T-helper 17 cell (primary cell): ENCODE measurements around the gene GALT. TPM values are rescaled to one million over a fixed set of nuclear protein-coding genes. Genes with fewer than 3 reads are reported as not detected.

ENCODE experiments used
- ATAC-seq: fragments of 150-1000 bp; cut with Tn5 transposase; 2 replicates; pipeline ENCODE4 v1.10.0; 2021; ENCODE audit warnings: mild to moderate bottlenecking, moderate library complexity
- DNase-seq, 3 donors: peaks; one replicate each; pipeline versions ENCODE4 v3.0.0 to v3.0.0-alpha.2; 2020 to 2021
- H3K9me3 ChIP-seq: one replicate; pipeline ENCODE4 v1.7.0; 2013; ENCODE audit warnings: low read length, mild to moderate bottlenecking; ENCODE audit not compliant: control insufficient read depth, poor library complexity, severe bottlenecking
- H3K27ac Mint-ChIP-seq: one replicate; pipeline ENCODE4 v1.8.0; 2022; ENCODE audit warnings: mild to moderate bottlenecking, moderate library complexity, mixed read lengths
- H3K27me3 Mint-ChIP-seq: one replicate; pipeline ENCODE4 v1.8.0; 2022; ENCODE audit warnings: mixed read lengths
- H3K36me3 Mint-ChIP-seq: one replicate; pipeline ENCODE4 v1.8.0; 2022; ENCODE audit warnings: low read depth, mixed read lengths
- H3K4me1 Mint-ChIP-seq: one replicate; pipeline ENCODE4 v1.8.0; 2022; ENCODE audit warnings: mild to moderate bottlenecking, mixed read lengths
- H3K4me3 Mint-ChIP-seq: one replicate; pipeline ENCODE4 v1.8.0; 2022; ENCODE audit warnings: mild to moderate bottlenecking, moderate library complexity, mixed read lengths
- total RNA-seq, 4 donors: library from RNA in 2 of 4; stranded (reverse) in 2 of 4; gene quantifications; one replicate each; pipeline ENCODE4 v1.2.3 and lab custom pipeline; 2022 to 2026

Gene GALT
- total RNA-seq, 2 donors from 2014 or later, result 155 to 208 TPM

DNA sequence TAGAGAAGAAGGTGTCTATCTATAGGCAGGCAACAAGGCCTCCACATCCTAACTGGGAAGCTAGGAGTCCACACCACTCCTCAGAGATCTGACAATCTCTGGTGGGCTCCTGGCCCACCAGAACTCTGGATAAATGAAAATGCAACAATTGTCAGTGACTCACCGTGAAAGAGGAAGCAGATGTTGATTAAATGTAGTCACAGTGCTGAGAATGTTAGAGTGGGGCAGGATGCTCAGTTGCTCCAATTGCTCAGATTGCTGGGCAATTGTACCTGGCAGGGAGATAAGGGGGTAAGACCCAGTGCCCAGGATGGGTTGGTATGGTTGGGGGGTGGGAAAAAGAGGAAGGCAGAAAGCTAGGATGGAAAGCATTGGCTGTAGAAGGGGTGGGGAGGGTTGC, 40.3 kb downstream of the GALT start:
- peaks cover 7% of the 10 kb centered on the region for H3K4me1 Mint-ChIP-seq
- no peak for ATAC-seq
- no peak for DNase-seq
- H3K9me3 ChIP-seq, result no peaks in the 10 kb centered on the region
- no peaks in the 10 kb centered on the region for H3K36me3 Mint-ChIP-seq
- peaks cover 12% of the 10 kb centered on the region for H3K27me3 Mint-ChIP-seq
- no peak overlapping the region for H3K4me3 Mint-ChIP-seq
- H3K27ac Mint-ChIP-seq, result no peak overlapping the region

DNA sequence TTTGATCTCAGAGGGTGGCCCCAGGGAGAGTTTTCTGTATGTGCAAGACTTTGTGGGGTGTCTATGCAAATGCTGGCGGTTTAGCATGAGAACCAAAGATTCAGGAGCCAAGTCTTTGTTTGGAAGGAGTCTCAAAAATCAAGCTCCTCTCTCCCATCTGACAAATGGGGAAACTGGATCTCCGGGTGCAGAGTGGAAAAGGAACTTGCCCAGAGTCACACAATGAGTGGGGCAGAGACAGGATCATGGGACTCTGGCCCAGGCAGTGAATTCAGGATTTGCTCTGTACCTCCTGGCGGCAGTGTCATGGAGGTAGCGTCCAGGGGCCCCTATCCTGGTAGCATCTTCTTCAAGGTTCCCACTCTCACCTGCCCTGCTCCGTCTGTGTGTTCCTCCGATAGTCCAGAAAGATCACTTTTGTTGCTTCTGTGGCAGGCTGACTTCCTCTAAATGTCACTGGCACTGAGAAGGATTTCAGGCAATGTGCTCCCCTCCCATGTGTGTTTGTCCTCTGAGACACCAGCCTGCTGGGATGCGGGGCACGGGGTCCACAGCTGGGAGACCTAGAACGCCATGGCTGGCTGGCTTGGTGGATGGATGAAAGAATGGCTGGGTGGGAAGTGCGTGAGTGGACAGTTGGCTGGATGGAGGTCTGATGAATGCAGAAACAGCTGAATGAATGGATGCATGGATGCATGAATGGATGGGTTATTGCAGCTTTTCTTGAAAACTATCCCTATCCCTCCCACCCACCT, 41.0 kb downstream of the GALT start:
- DNase-seq, result no peak
- no peaks in the 10 kb centered on the region for H3K36me3 Mint-ChIP-seq
- H3K4me3 Mint-ChIP-seq, result no peak overlapping the region
- ATAC-seq, result no peak
- no peaks in the 10 kb centered on the region for H3K9me3 ChIP-seq
- H3K4me1 Mint-ChIP-seq, result peaks cover 4% of the 10 kb centered on the region
- H3K27ac Mint-ChIP-seq, result no peak overlapping the region
- peaks cover 12% of the 10 kb centered on the region for H3K27me3 Mint-ChIP-seq

DNA sequence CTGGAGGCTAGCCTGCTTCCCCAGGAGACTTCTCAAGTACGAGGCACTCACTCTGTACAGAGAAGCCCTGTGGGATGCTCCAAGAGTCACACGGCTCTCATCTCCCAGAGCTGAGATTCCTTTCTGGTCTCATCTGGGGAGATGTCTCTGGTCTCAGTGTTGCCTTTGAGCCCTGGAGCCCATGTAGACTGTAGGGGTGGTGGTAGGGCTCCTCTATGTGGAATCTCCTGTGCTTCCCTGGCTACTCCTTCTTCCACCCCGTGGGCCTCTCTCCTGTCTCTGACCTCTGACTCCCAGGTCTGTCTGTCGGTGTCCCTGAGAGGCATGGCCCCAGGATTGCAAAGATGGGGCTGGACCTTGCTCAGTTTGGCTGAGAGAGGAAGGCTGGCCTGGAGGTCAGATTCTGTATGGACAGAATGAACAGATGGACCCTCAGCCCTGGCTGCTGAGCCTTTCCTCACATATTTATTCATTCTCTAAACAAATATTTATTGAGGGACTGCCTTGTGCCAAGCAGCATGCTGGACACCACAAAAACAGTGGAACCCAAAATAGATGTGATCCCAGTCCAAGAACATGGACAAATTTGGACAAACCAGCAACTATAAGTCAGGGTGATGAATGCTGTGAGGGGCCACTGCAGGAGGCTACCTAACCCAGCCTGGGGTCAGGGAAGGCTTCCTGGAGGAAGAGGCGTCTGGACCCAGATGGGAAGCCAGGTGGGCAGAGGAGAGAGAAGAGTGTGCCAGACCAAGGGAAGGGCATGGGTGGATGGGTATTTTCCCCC, 42.0 kb downstream of the GALT start:
- Mint-ChIP-seq H3K36me3 (no peaks in the 10 kb centered on the region), H3K4me3 (no peak overlapping the region), H3K4me1 (peaks cover 4% of the 10 kb centered on the region), H3K27me3 (peaks cover 19% of the 10 kb centered on the region), H3K27ac (no peak overlapping the region)
- DNase-seq, result no peak
- H3K9me3 ChIP-seq, result no peaks in the 10 kb centered on the region
- no peak for ATAC-seq

DNA sequence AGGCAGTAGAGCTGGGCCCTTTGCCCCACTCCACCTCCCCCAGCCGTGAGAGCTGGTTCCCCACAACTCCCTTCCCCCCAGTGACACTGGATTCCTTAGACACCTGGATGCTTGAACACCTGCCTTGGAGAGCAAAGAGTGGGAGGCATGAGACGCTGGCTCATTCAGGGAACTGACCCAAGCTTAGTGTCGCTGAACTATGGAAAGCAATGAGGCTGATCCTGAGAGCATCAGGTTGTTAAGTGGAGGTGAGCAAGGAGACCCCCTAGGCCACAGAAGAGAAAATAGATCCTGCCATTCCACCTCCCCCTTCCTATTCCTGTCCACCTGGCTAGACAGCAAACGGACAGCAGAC, 42.6 kb downstream of the GALT start:
- ATAC-seq, result no peak
- no peak for DNase-seq
- Mint-ChIP-seq H3K4me1 (peaks cover 4% of the 10 kb centered on the region), H3K27me3 (peaks cover 19% of the 10 kb centered on the region), H3K4me3 (no peak overlapping the region), H3K36me3 (no peaks in the 10 kb centered on the region), H3K27ac (no peak overlapping the region)
- H3K9me3 ChIP-seq, result no peaks in the 10 kb centered on the region

DNA sequence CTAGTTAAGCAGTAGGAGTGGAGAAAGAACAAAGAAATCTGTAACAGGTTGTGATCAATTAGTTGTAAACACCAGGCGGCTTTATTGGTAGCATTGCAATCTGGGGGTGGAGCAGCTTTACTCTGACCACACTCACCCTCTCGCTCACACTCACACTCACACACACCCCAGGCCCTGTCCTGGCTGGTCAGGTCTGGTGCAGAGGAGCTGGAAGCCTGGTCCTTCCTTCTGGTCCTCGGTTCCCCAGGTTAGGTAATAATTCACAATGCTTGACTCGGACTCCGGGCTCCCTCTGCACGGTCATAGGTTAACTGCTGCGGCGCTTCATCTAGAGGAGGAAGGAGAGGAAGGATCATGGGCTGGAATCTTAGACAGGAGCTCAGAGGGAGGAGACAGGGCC, 43.0 kb downstream of the GALT start:
- H3K9me3 ChIP-seq, result no peaks in the 10 kb centered on the region
- Mint-ChIP-seq H3K4me1 (peaks cover 3% of the 10 kb centered on the region), H3K4me3 (no peak overlapping the region), H3K27me3 (peaks cover 19% of the 10 kb centered on the region), H3K36me3 (no peaks in the 10 kb centered on the region), H3K27ac (peak overlapping the region; percentile 14)
- ATAC-seq, result no peak
- no peak for DNase-seq

DNA sequence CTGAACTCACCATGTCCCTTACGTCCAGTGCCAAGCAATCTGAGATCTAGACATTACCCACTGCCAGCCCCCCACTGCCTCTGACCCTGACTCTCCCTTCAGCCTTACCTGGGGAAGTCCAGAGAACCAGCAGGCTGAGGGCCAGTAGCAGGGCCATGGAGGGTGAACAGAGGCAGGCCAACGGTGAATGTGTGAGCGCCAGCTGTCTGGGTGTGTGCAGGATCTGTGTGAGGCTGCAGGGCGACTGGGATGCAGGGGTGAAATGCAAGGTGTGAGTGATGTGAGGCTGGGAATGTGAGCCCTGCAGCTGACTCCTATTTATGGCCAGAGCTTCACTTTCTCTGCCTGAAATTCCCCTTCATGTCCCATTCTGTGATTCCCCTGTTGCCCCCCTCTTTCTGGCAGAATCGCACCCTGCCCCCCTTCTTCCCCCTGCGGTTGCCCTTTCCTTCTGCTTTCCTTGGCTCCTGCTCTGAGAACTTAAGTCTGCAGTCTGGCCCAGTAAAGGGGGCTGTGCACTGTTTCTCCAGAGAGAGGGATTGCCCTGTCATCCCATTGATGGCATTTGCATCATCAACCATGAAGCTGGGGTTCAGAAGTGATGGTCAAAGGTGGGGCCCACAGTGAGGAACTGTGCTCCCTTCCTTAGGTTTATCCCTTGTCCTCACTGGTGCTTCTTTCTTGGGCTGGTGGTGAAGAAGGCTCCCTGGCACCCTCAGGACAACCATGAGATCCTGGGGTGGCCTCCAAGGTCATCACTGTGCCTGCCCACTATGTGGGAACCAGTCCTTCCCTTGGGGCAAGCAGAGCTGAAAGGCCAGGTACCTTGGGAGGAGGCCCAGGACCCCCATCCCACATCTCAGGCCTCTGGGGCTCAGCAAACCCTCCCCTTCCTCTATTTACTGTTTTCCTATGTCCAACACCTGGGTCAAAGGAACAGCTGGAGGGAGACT, 44.8 kb downstream of the GALT start, which contains the start of gene CCL19:
Gene CCL19, minus strand, starts transcription at position 294 of the 953 bp plus-strand sequence. Its CDS starts 137 bp downstream, at position 157.
- H3K4me3 Mint-ChIP-seq, result no peak within 1 kb of the TSS
- H3K27ac Mint-ChIP-seq, result peak within 1 kb of the TSS; percentile 14
- H3K36me3 Mint-ChIP-seq, result no peaks in the 10 kb centered on the region
- H3K27me3 Mint-ChIP-seq, result peaks cover 34% of the 10 kb centered on the region
- H3K4me1 Mint-ChIP-seq, result peaks cover 2% of the 10 kb centered on the region
- H3K9me3 ChIP-seq, result no peaks in the 10 kb centered on the region
- ATAC-seq (no peak), DNase-seq (no peak)

DNA sequence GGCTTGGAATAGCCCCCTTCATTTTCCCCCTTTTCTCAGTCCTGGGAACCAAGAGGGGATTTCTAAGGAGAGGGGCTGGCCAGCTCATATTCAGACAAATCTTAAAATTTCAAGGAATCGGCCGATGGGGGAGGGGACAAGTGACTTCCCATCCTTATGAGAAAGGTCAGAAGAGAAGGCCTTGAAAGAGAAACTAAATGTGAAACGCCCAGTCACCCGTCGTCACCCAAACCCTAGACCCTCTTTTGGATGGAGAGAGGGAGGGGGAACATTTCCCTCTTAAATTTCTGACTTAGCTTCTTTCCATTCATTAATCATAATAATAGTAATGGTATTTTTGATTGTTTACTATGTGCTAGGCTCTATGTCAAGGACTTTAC, 45.5 kb downstream of the GALT start:
- H3K4me1 Mint-ChIP-seq, result peaks cover 2% of the 10 kb centered on the region
- peaks cover 34% of the 10 kb centered on the region for H3K27me3 Mint-ChIP-seq
- no peak for ATAC-seq
- no peak overlapping the region for H3K27ac Mint-ChIP-seq
- DNase-seq, result no peak
- no peak overlapping the region for H3K4me3 Mint-ChIP-seq
- no peaks in the 10 kb centered on the region for H3K9me3 ChIP-seq
- no peaks in the 10 kb centered on the region for H3K36me3 Mint-ChIP-seq

DNA sequence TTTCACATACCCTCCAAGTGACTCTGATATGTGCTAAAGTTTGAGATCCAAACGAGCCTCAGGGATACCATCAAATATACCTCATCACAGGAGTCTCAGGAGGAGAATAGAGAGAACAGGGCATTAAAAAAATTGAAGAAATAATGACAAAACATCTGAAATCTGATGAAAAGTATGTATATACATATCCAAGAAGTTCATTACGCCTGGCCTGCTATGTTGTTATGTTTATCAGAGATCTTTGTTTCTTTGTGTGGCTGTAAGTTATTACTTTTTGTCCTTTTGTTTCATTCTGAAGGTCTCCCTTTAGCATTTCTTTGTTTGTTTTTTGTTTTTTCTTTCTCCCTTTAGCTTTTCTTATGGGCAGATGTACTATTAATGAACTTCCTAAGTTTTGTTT, 47.1 kb downstream of the GALT start:
- Mint-ChIP-seq H3K36me3 (no peaks in the 10 kb centered on the region), H3K4me3 (no peak overlapping the region), H3K27ac (no peak overlapping the region), H3K4me1 (peaks cover 2% of the 10 kb centered on the region), H3K27me3 (peaks cover 28% of the 10 kb centered on the region)
- DNase-seq, result no peak
- H3K9me3 ChIP-seq, result no peaks in the 10 kb centered on the region
- ATAC-seq, result no peak

DNA sequence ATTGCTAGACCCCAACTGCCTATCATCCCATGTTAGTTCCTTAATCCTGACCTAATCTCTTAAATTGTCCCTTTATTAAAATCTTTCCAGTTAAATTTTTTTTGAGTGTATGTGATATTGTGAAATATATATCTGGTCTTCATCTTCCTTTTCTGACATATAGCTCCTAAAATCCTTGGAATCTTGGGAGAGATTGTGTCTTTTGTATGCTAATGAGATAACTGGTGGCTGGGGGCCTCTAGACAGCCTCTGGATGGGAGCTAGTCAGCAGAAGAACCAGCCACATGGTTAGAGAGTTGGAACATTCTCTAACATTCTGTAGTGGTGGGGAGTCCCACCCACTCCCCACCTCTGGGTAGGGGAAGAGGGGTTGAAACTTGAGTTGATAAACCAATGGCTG, 48.3 kb downstream of the GALT start:
- Mint-ChIP-seq H3K27me3 (peaks cover 21% of the 10 kb centered on the region), H3K27ac (no peak overlapping the region), H3K4me3 (no peak overlapping the region), H3K36me3 (no peaks in the 10 kb centered on the region), H3K4me1 (no peaks in the 10 kb centered on the region)
- DNase-seq (no peak), ATAC-seq (no peak)
- no peaks in the 10 kb centered on the region for H3K9me3 ChIP-seq

Other genes starting within 250 kb of the GALT start
- gene FAM219A, start 188.1 kb upstream of the GALT start, total RNA-seq, result 10 to 100 TPM; 12.3 to 13.4 TPM
- not detected for gene DNAI1, start 187.9 kb upstream of the GALT start, total RNA-seq
- gene ENHO, start 123.7 kb upstream of the GALT start, total RNA-seq, result 1 to 10 TPM in 1 of 2 donors, not detected in 1; 1.4 TPM
- not detected for gene CNTFR, start 57.0 kb upstream of the GALT start, total RNA-seq
- 1 to 10 TPM; 8.3 to 9.0 TPM for gene RPP25L, start 34.6 kb upstream of the GALT start, total RNA-seq
- gene DCTN3, start 26.2 kb upstream of the GALT start, total RNA-seq, result 10 to 100 TPM; 76.4 to 82.4 TPM
- under 1 TPM in 1 of 2 donors, not detected in 1; 0.27 TPM for gene ARID3C, start 17.6 kb upstream of the GALT start, total RNA-seq
- gene SIGMAR1, start 8.9 kb upstream of the GALT start, total RNA-seq, result 10 to 100 TPM; 30.2 to 39.4 TPM
- 100 to 1,000 TPM; 168 to 195 TPM for gene IL11RA, start 5.5 kb downstream of the GALT start, total RNA-seq
- not detected for gene CCL27, start 16.0 kb downstream of the GALT start, total RNA-seq
- not detected for gene CCL19, start 44.6 kb downstream of the GALT start, total RNA-seq
- gene CCL21, start 63.5 kb downstream of the GALT start, total RNA-seq, result not detected